ENCODE data around the gene LCN12. TPM values are rescaled to one million over a fixed set of nuclear protein-coding genes. Genes with fewer than 3 reads are reported as not detected.

LCN12 gene
- polyA plus RNA-seq, 3 donors: 0.29 TPM; not detected in 2

DNA sequence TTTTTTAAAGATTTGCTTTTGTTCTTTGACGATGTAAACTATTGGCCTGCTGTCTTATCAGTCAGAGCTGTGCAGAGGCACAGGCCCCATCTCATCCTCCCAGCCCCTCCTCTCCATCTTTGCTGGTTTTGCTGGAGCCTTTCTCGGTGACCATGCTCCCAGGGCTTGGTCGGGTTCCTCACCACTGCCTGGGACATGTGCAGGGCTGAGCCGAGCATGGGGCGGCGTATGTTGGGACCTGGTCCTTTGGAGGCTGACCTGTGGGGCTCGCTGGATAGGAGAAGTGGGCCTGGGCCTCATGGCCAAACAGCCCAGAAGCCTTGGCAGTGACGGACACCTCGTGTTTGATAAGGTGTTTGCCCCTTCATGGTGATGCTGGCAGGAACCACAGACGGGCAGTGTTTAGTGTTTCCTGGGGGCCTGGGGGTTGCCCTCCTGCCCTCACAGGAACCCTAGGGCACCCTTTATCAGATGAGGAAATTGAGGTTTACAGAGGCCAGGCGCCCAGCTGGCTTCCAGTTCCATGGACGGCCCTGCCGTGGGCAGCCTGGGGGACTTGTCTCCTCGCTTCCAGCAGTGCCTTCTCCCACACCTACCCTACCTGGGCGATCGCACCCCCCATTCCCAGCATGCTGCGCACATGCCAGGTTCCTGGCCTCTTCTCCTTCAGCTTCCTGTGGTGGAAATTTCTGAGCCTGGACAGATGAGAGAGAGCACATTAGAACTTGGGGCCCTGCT is 38.2 kb upstream of the LCN12 start:
- no peak overlapping the region for H3K9ac ChIP-seq (ENCODE audit: insufficient read depth, low read length, poor library complexity, severe bottlenecking)
- no peak overlapping the region for H3K4me2 ChIP-seq (replicated peaks; ENCODE audit: extremely low read depth, low read length, poor library complexity, severe bottlenecking)
- no peaks in the 10 kb centered on the region for H4K20me1 ChIP-seq (ENCODE audit: insufficient read depth, low read length)
- no peaks in the 10 kb centered on the region for H3K9me3 ChIP-seq (replicated peaks in 1 of 2; ENCODE audit: control insufficient read depth in 1 of 2, insufficient read depth in 1 of 2, low read length in 2 of 2)
- H2AFZ ChIP-seq (ENCODE audit: insufficient read depth, low read depth, low read length, poor library complexity, severe bottlenecking): no peak overlapping the region
- Mint-ChIP-seq H3K9me3 (no peaks in the 10 kb centered on the region), H3K36me3 (peaks cover 55 to 79% of the 10 kb centered on the region in 2 donors), H3K4me3 (no peak overlapping the region), H3K27ac (peak overlapping the region in 1 of 7 donors; percentile 36), H3K4me1 (no peaks in the 10 kb centered on the region), H3K27me3 (ENCODE audit: low read depth in 3 of 3) (peaks cover 0 to 1% (median 0%) of the 10 kb centered on the region in 3 donors)
- intact Hi-C loops (cut with micrococcal nuclease): no loop called here
- peaks cover 52 to 72% of the 10 kb centered on the region in 2 donors for H3K36me3 ChIP-seq (replicated peaks in 1 of 2; ENCODE audit: control insufficient read depth in 1 of 2, insufficient read depth in 2 of 2, low read length in 2 of 2)
- TF ChIP-seq, protein P1, sequence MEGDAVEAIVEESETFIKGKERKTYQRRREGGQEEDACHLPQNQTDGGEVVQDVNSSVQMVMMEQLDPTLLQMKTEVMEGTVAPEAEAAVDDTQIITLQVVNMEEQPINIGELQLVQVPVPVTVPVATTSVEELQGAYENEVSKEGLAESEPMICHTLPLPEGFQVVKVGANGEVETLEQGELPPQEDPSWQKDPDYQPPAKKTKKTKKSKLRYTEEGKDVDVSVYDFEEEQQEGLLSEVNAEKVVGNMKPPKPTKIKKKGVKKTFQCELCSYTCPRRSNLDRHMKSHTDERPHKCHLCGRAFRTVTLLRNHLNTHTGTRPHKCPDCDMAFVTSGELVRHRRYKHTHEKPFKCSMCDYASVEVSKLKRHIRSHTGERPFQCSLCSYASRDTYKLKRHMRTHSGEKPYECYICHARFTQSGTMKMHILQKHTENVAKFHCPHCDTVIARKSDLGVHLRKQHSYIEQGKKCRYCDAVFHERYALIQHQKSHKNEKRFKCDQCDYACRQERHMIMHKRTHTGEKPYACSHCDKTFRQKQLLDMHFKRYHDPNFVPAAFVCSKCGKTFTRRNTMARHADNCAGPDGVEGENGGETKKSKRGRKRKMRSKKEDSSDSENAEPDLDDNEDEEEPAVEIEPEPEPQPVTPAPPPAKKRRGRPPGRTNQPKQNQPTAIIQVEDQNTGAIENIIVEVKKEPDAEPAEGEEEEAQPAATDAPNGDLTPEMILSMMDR (IDR thresholded peaks at IDR 0.05): no peak
- no peaks in the 10 kb centered on the region for H3K4me1 ChIP-seq (ENCODE audit: control insufficient read depth in 1 of 2, insufficient read depth in 2 of 2, low read length in 2 of 2)
- H3K4me3 ChIP-seq (replicated peaks in 1 of 3; ENCODE audit: low read depth in 2 of 3, low read length in 3 of 3): no peak overlapping the region
- no peak overlapping the region for H3K27ac ChIP-seq (ENCODE audit: low read depth in 1 of 2, low read length in 2 of 2)
- WGBS (ENCODE audit: insufficient coverage): 89% methylated on average over 14 of the region's 17 CpGs
- no peaks in the 10 kb centered on the region for H3K27me3 ChIP-seq (ENCODE audit: control insufficient read depth in 2 of 2, insufficient read depth in 2 of 2, low read length in 2 of 2)
- no peaks in the 10 kb centered on the region for H3K79me2 ChIP-seq (ENCODE audit: insufficient read depth, low read length)
- DNase-seq: no peak

DNA sequence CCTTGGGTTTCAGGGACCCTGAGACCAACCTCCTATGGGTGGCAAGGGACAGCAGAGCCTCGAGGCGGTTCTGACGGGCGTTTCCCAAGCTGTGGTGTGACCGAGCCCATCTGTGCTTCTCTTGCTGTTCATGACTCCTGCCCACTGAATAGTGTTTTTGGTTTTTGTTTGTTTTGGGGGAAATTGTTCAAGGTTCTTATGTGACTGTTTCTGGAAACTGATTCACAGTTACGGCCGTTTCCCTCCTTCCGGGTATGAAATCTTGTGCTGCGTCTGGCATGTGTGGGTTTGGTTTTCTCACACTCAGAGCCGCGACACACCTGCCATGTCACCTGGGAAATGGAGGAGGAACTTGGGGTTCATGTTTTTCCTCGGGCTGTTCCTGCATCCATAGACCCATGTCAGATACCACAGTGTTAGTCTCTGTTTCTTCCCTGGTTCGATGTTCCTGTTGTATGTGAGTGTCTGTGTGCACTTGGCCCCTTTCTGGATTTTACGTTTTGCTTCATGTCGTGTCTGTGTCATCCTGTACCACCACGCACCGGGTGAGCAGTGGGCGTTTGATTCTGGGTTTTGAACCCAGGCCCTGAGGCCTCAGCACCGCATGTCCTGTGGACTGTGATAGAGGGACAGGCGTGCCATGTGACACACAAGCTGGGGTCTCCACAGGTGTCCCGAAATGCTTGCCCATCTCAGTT is 36.3 kb upstream of the LCN12 start:
- Histone ChIP-seq H3K4me3 (replicated peaks in 1 of 3; ENCODE audit: low read depth in 2 of 3, low read length in 3 of 3) (no peak overlapping the region), H3K27ac (ENCODE audit: low read depth in 1 of 2, low read length in 2 of 2) (no peak overlapping the region), H3K36me3 (replicated peaks in 1 of 2; ENCODE audit: control insufficient read depth in 1 of 2, insufficient read depth in 2 of 2, low read length in 2 of 2) (peaks cover 50 to 70% of the 10 kb centered on the region in 2 donors), H3K4me1 (ENCODE audit: control insufficient read depth in 1 of 2, insufficient read depth in 2 of 2, low read length in 2 of 2) (no peaks in the 10 kb centered on the region), H3K27me3 (ENCODE audit: control insufficient read depth in 2 of 2, insufficient read depth in 2 of 2, low read length in 2 of 2) (no peaks in the 10 kb centered on the region), H2AFZ (ENCODE audit: insufficient read depth, low read depth, low read length, poor library complexity, severe bottlenecking) (no peak overlapping the region), H3K9ac (ENCODE audit: insufficient read depth, low read length, poor library complexity, severe bottlenecking) (no peak overlapping the region), H3K9me3 (replicated peaks in 1 of 2; ENCODE audit: control insufficient read depth in 1 of 2, insufficient read depth in 1 of 2, low read length in 2 of 2) (no peaks in the 10 kb centered on the region), H3K79me2 (ENCODE audit: insufficient read depth, low read length) (no peaks in the 10 kb centered on the region), H4K20me1 (ENCODE audit: insufficient read depth, low read length) (no peaks in the 10 kb centered on the region), H3K4me2 (replicated peaks; ENCODE audit: extremely low read depth, low read length, poor library complexity, severe bottlenecking) (no peak overlapping the region)
- no peak for DNase-seq
- no peaks in the 10 kb centered on the region for H3K4me1 Mint-ChIP-seq
- TF ChIP-seq, protein P1 (IDR thresholded peaks at IDR 0.05): no peak
- WGBS (ENCODE audit: insufficient coverage): 99% methylated on average over 6 of the region's 21 CpGs
- H3K9me3 Mint-ChIP-seq: no peaks in the 10 kb centered on the region
- intact Hi-C loops (cut with micrococcal nuclease): no loop called here
- no peak overlapping the region for H3K4me3 Mint-ChIP-seq
- H3K27ac Mint-ChIP-seq: peak overlapping the region in 1 of 7 donors; percentile 4
- H3K27me3 Mint-ChIP-seq (ENCODE audit: low read depth in 3 of 3): peaks cover 0 to 1% (median 0%) of the 10 kb centered on the region in 3 donors
- peaks cover 57 to 80% of the 10 kb centered on the region in 2 donors for H3K36me3 Mint-ChIP-seq
